ENCODE results near the gene YY1AP1.
A peak's percentile ranks its signal among the peaks of the same experiment; 100 is the strongest.
"Not testable (repeated sequence)": the region's sequence is repeated elsewhere in the genome, so short reads cannot be mapped to it uniquely, and the experiment has no call there.

YY1AP1 gene

GRCh38 chr1:155688324-155689080, at the start of gene YY1AP1:
TSS of gene YY1AP1 (minus strand) at chr1:155688774. CDS start at chr1:155680436, 8,338 bp downstream.
- peak; percentile 88 for DNase-seq

- DNase-seq: peak; percentile 64
Measured at GRCh38 chr1:155729031-155729898, 40.7 kb upstream of the YY1AP1 start.

- DNase-seq: no peak
Measured at GRCh38 chr1:155725142-155725541, 36.6 kb upstream of the YY1AP1 start.

GRCh38 chr1:155719703-155720102, 31.1 kb upstream of the YY1AP1 start:
- no peak for DNase-seq

- DNase-seq: not testable (repeated sequence)
Measured at GRCh38 chr1:155718524-155719115, 30.0 kb upstream of the YY1AP1 start.

- DNase-seq: no peak
Measured at GRCh38 chr1:155717041-155717440, 28.5 kb upstream of the YY1AP1 start.

GRCh38 chr1:155715777-155716176, 27.2 kb upstream of the YY1AP1 start:
- no peak for DNase-seq

- not testable (repeated sequence) for DNase-seq
Measured at GRCh38 chr1:155715056-155715455, 26.5 kb upstream of the YY1AP1 start.

GRCh38 chr1:155713075-155713474, 24.5 kb upstream of the YY1AP1 start:
- DNase-seq: no peak

GRCh38 chr1:155712636-155713035, 24.1 kb upstream of the YY1AP1 start:
- DNase-seq: not testable (repeated sequence)

- not testable (repeated sequence) for DNase-seq
Measured at GRCh38 chr1:155711457-155711856, 22.9 kb upstream of the YY1AP1 start.

- no peak for DNase-seq
Measured at GRCh38 chr1:155709391-155709790, 20.8 kb upstream of the YY1AP1 start.

- peak; percentile 55 for DNase-seq
Measured at GRCh38 chr1:155706139-155706538, 17.6 kb upstream of the YY1AP1 start.

- DNase-seq: not testable (repeated sequence)
Measured at GRCh38 chr1:155704414-155704813, 15.8 kb upstream of the YY1AP1 start.

GRCh38 chr1:155703216-155703615, 14.6 kb upstream of the YY1AP1 start:
- no peak for DNase-seq

GRCh38 chr1:155701675-155702074, 13.1 kb upstream of the YY1AP1 start:
- not testable (repeated sequence) for DNase-seq

GRCh38 chr1:155699062-155699461, 10.5 kb upstream of the YY1AP1 start:
- not testable (repeated sequence) for DNase-seq

GRCh38 chr1:155698382-155699038, 9.9 kb upstream of the YY1AP1 start:
- DNase-seq: peak; percentile 52

GRCh38 chr1:155697616-155698015, 9.0 kb upstream of the YY1AP1 start:
- DNase-seq: not testable (repeated sequence)

GRCh38 chr1:155697046-155697445, 8.5 kb upstream of the YY1AP1 start:
- DNase-seq: no peak

- no peak for DNase-seq
Measured at GRCh38 chr1:155696524-155696923, 8.0 kb upstream of the YY1AP1 start.

GRCh38 chr1:155695608-155696007, 7.0 kb upstream of the YY1AP1 start:
- DNase-seq: no peak

GRCh38 chr1:155695072-155695471, 6.5 kb upstream of the YY1AP1 start:
- no peak for DNase-seq

Measured in fibroblast of upper back skin (primary cell).